SKM-1 treated with dmso at 0.1 percent for 144 hours (cell line): ENCODE results near the gene ODF2L.

Experiments used
- DNase-seq: peaks from one replicate; lab custom pipeline; 2025; ENCODE audit not compliant: unreplicated experiment; lab: John Stamatoyannopoulos, UW

Gene ODF2L

GRCh38 chr1:86322241-86322640 lies 73.9 kb downstream of the ODF2L start:
- no peak for DNase-seq

GRCh38 chr1:86318436-86318835 lies 77.7 kb downstream of the ODF2L start:
- DNase-seq, result no peak

- DNase-seq, result no peak
Measured at GRCh38 chr1:86317926-86318325, 78.2 kb downstream of the ODF2L start.

- DNase-seq, result no peak
Measured at GRCh38 chr1:86305731-86306130, 90.4 kb downstream of the ODF2L start.

- DNase-seq, result no peak
Measured at GRCh38 chr1:86303041-86303690, 93.0 kb downstream of the ODF2L start.
